ENCODE results near the gene XPC. TPM values are rescaled to one million over a fixed set of nuclear protein-coding genes. Genes with fewer than 3 reads are reported as not detected.

The XPC gene
- total RNA-seq, 3 donors from 2014 or later (not counting 1 experiment from before 2014, with no cell fraction given) = 45.5 to 62.1 (median 50.0) TPM

GRCh38 chr3:14150491-14151230 is 27.7 kb downstream of the XPC start:
- H3K4me3 Mint-ChIP-seq = no peak overlapping the region
- Histone ChIP-seq H3K27me3 (ENCODE audit: control insufficient read depth, insufficient read depth, low read length) (no peaks in the 10 kb centered on the region), H3K4me3 (ENCODE audit: low read length) (no peak overlapping the region), H3K27ac (ENCODE audit: low read length) (no peak overlapping the region), H3K36me3 (ENCODE audit: control insufficient read depth, insufficient read depth, low read length) (peaks cover 50% of the 10 kb centered on the region), H3K4me1 (ENCODE audit: control insufficient read depth, insufficient read depth, low read length) (peaks cover 5% of the 10 kb centered on the region), H3K9me3 (ENCODE audit: control insufficient read depth, insufficient read depth, low read length) (no peaks in the 10 kb centered on the region)
- intact Hi-C loops (cut with micrococcal nuclease) = no loop called here
- H3K27me3 Mint-ChIP-seq (ENCODE audit: low read depth in 2 of 2) = no peaks in the 10 kb centered on the region
- H3K27ac Mint-ChIP-seq = peak overlapping the region; percentile 47 to 58
- H3K9me3 Mint-ChIP-seq = no peaks in the 10 kb centered on the region
- no peak for ATAC-seq
- peaks cover under 1% of the 10 kb centered on the region for H3K36me3 Mint-ChIP-seq
- WGBS (ENCODE audit: insufficient coverage) = 98% methylated on average over 9 of the region's 9 CpGs
- H3K4me1 Mint-ChIP-seq = peaks cover 0 to 17% of the 10 kb centered on the region in 2 donors
- no peak for TF ChIP-seq CTCF (IDR thresholded peaks at IDR 0.05)
- DNase-seq = no peak

GRCh38 chr3:14150078-14150477 is 28.3 kb downstream of the XPC start:
- DNase-seq = no peak
- Mint-ChIP-seq H3K9me3 (no peaks in the 10 kb centered on the region), H3K27ac (peak overlapping the region; percentile 47 to 58), H3K4me3 (no peak overlapping the region), H3K36me3 (no peaks in the 10 kb centered on the region), H3K27me3 (ENCODE audit: low read depth in 2 of 2) (no peaks in the 10 kb centered on the region), H3K4me1 (peaks cover 4 to 21% of the 10 kb centered on the region in 2 donors)
- H3K9me3 ChIP-seq (ENCODE audit: control insufficient read depth, insufficient read depth, low read length) = no peaks in the 10 kb centered on the region
- intact Hi-C loops (cut with micrococcal nuclease) = no loop called here
- H3K27me3 ChIP-seq (ENCODE audit: control insufficient read depth, insufficient read depth, low read length) = no peaks in the 10 kb centered on the region
- no peak for ATAC-seq
- peaks cover 11% of the 10 kb centered on the region for H3K4me1 ChIP-seq (ENCODE audit: control insufficient read depth, insufficient read depth, low read length)
- no peak for TF ChIP-seq CTCF (IDR thresholded peaks at IDR 0.05)
- 95% methylated on average over 9 of the region's 9 CpGs for WGBS (ENCODE audit: insufficient coverage)
- H3K4me3 ChIP-seq (ENCODE audit: low read length) = no peak overlapping the region
- H3K36me3 ChIP-seq (ENCODE audit: control insufficient read depth, insufficient read depth, low read length) = peaks cover 53% of the 10 kb centered on the region
- no peak overlapping the region for H3K27ac ChIP-seq (ENCODE audit: low read length)

- Mint-ChIP-seq H3K36me3 (no peaks in the 10 kb centered on the region), H3K27ac (peak overlapping the region; percentile 95 to 100), H3K27me3 (ENCODE audit: low read depth in 2 of 2) (no peaks in the 10 kb centered on the region), H3K4me1 (peaks cover 19 to 37% of the 10 kb centered on the region in 2 donors), H3K9me3 (no peaks in the 10 kb centered on the region), H3K4me3 (no peak overlapping the region)
- no peaks in the 10 kb centered on the region for H3K9me3 ChIP-seq (ENCODE audit: control insufficient read depth, insufficient read depth, low read length)
- intact Hi-C loops (cut with micrococcal nuclease) = loop anchor here (10.0 kb wide), 1 partner anchor 1646 kb away; the partner anchor contains the start of gene ANKRD28
- DNase-seq (no peak), ATAC-seq (no peak)
- H3K36me3 ChIP-seq (ENCODE audit: control insufficient read depth, insufficient read depth, low read length) = peaks cover 41% of the 10 kb centered on the region
- H3K27ac ChIP-seq (ENCODE audit: low read length) = no peak overlapping the region
- 97% methylated on average over 28 of the region's 28 CpGs for WGBS (ENCODE audit: insufficient coverage)
- no peak for TF ChIP-seq CTCF (IDR thresholded peaks at IDR 0.05)
- no peak overlapping the region for H3K4me3 ChIP-seq (ENCODE audit: low read length)
- no peaks in the 10 kb centered on the region for H3K27me3 ChIP-seq (ENCODE audit: control insufficient read depth, insufficient read depth, low read length)
- peaks cover 26% of the 10 kb centered on the region for H3K4me1 ChIP-seq (ENCODE audit: control insufficient read depth, insufficient read depth, low read length)
Observed at GRCh38 chr3:14148041-14148985, 30.1 kb downstream of the XPC start.

All from natural killer cell (primary cell).